Tibial nerve (tissue), 3 donors: Measurements from ENCODE around the gene FDPS.

Experiments used
- POLR2A ChIP-seq, 2 donors: fragments of 450-650 bp; IDR thresholded peaks; one replicate each; pipeline ENCODE4 v1.6.1; 2017; ENCODE audit warnings: antibody characterized with exemption in 2 of 2, mild to moderate bottlenecking in 2 of 2, moderate library complexity in 2 of 2
- TF ChIP-seq, protein P1 (sequence below), 5 experiments: fragments of 200-600 bp in 3 of 5; fragments of 450-650 bp in 2 of 5; sonication (generic) in 3 of 5; IDR thresholded peaks; one replicate each; pipeline ENCODE4 v1.5.1; 2016 to 2019; ENCODE audit warnings: antibody characterized with exemption in 5 of 5, mild to moderate bottlenecking in 3 of 5, moderate library complexity in 2 of 5

DNA sequence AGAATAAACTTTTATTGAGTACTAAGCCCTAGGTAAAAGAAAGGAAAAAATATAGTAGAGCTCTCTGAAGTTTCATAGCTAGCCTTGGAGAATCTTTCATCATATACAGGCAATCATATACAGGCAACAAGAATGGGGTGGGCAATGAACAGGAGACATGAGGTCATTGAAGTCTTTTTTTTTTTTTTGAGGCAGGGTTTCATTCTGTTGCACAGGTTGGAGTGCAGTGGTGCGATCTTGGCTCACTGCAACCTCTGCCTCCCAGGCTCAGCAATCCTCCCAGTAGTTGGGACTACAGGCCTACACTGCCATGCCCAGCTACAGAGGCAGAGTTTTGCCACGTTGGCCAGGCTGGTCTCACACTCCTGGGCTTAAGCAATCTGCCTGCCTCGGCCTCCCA lies 34.2 kb downstream of the FDPS start:
- TF ChIP-seq, protein P1, sequence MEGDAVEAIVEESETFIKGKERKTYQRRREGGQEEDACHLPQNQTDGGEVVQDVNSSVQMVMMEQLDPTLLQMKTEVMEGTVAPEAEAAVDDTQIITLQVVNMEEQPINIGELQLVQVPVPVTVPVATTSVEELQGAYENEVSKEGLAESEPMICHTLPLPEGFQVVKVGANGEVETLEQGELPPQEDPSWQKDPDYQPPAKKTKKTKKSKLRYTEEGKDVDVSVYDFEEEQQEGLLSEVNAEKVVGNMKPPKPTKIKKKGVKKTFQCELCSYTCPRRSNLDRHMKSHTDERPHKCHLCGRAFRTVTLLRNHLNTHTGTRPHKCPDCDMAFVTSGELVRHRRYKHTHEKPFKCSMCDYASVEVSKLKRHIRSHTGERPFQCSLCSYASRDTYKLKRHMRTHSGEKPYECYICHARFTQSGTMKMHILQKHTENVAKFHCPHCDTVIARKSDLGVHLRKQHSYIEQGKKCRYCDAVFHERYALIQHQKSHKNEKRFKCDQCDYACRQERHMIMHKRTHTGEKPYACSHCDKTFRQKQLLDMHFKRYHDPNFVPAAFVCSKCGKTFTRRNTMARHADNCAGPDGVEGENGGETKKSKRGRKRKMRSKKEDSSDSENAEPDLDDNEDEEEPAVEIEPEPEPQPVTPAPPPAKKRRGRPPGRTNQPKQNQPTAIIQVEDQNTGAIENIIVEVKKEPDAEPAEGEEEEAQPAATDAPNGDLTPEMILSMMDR (IDR thresholded peaks at IDR 0.05), result no peak
- no peak for TF ChIP-seq POLR2A (IDR thresholded peaks at IDR 0.05)
